Hypothalamus (tissue), 51 donors: ENCODE data around the gene KRT32.

Experiments
- DNase-seq, 51 donors: peaks; one replicate each; lab custom pipeline; 2025; lab: John Stamatoyannopoulos, UW

KRT32 gene

GRCh38 chr17:41466988-41467387 lies at the start of gene KRT32:
TSS of gene KRT32 (minus strand) at chr17:41467386. CDS start at chr17:41467325, 61 bp downstream.
- no peak for DNase-seq

GRCh38 chr17:41516830-41517283 lies 49.7 kb upstream of the KRT32 start:
- DNase-seq = no peak

GRCh38 chr17:41516147-41516829 lies 49.1 kb upstream of the KRT32 start:
- no peak for DNase-seq

- DNase-seq = no peak
Measured at GRCh38 chr17:41513168-41513547, 46.0 kb upstream of the KRT32 start.

GRCh38 chr17:41512546-41513167 lies 45.5 kb upstream of the KRT32 start:
- no peak for DNase-seq

GRCh38 chr17:41511716-41512115 lies 44.5 kb upstream of the KRT32 start:
- no peak for DNase-seq

GRCh38 chr17:41511116-41511515 lies 43.9 kb upstream of the KRT32 start:
- no peak for DNase-seq

- DNase-seq = no peak
Measured at GRCh38 chr17:41510251-41511065, 43.3 kb upstream of the KRT32 start.

- DNase-seq = no peak
Measured at GRCh38 chr17:41507315-41507880, 40.2 kb upstream of the KRT32 start.

GRCh38 chr17:41505809-41506767 lies 38.9 kb upstream of the KRT32 start:
- DNase-seq = no peak

- DNase-seq = no peak
Measured at GRCh38 chr17:41505007-41505808, 38.0 kb upstream of the KRT32 start, which contains the start of gene KRT13. TSS of gene KRT13 (minus strand) at chr17:41505612. CDS start at chr17:41505550, 62 bp downstream.

- DNase-seq = no peak
Measured at GRCh38 chr17:41504246-41504977, 37.2 kb upstream of the KRT32 start.

- no peak for DNase-seq
Measured at GRCh38 chr17:41503202-41503601, 36.0 kb upstream of the KRT32 start.

GRCh38 chr17:41500131-41500911 lies 33.1 kb upstream of the KRT32 start:
- DNase-seq = no peak

GRCh38 chr17:41499714-41500113 lies 32.5 kb upstream of the KRT32 start:
- DNase-seq = no peak

- no peak for DNase-seq
Measured at GRCh38 chr17:41498276-41498675, 31.1 kb upstream of the KRT32 start.

- DNase-seq = peak in 8 of 51 donors; percentile 6 to 23 (median 11)
Measured at GRCh38 chr17:41496803-41497484, 29.8 kb upstream of the KRT32 start.
